GM12892 (cell line): ENCODE results near the gene PIGX.

Experiments
- POLR2A ChIP-seq: IDR thresholded peaks from 2 replicates; pipeline ENCODE4 v1.6.1; 2011; ENCODE audit warnings: low read depth, low read length, control low read depth
- POLR2AphosphoS5 ChIP-seq: IDR thresholded peaks from 2 replicates; pipeline ENCODE4 v1.6.1; 2011; ENCODE audit warnings: low read depth, low read length, control low read depth
- TAF1 ChIP-seq: IDR thresholded peaks from 2 replicates; pipeline ENCODE4 v1.6.1; 2011; ENCODE audit warnings: low read depth, mild to moderate bottlenecking, control low read depth, low read length, borderline replicate concordance

GRCh38 chr3:196694941-196695848, 17.0 kb upstream of the PIGX start:
- TF ChIP-seq POLR2AphosphoS5 (no peak), POLR2A (no peak), TAF1 (no peak)
